ENCODE results near the gene ZAR1L.

- TF ChIP-seq CTCF (IDR thresholded peaks at IDR 0.05; ENCODE audit: insufficient read depth, low read length) (no peak), POLR2AphosphoS5 (IDR thresholded peaks at IDR 0.05; ENCODE audit: low read depth) (no peak), REST (IDR thresholded peaks at IDR 0.05; ENCODE audit: insufficient replicate concordance, low read depth) (no peak)
Observed at GRCh38 chr13:32334671-32335070, 19.5 kb upstream of the ZAR1L start.

All from HL-60 (cell line).